Gastrocnemius medialis (tissue), 4 donors: ENCODE results near the gene PGA5. TPM values are rescaled to one million over a fixed set of nuclear protein-coding genes. Genes with fewer than 3 reads are reported as not detected.
A peak's percentile ranks its signal among the peaks of the same experiment; 100 is the strongest.

Source experiments
- ATAC-seq, 2 donors: fragments of 150-250 bp; one replicate each; pipeline ENCODE4 v1.9.1; 2016
- DNase-seq, 2 donors: peaks; one replicate each; pipeline ENCODE4 v3.0.0-alpha.2; 2019
- H3K27ac ChIP-seq, 4 donors: fragments of 200-600 bp; sonication (generic); 1 replicate in 1 of 4; 2 replicates in 3 of 4; pipeline ENCODE4 v1.5.1; 2016 to 2018; ENCODE audit warnings: mild to moderate bottlenecking in 2 of 4, moderate library complexity in 1 of 4
- H3K27me3 ChIP-seq, 3 donors: fragments of 200-600 bp; sonication (generic) in 2 of 3; 1 replicate in 1 of 3; 2 replicates in 2 of 3; pipeline versions ENCODE4 v1.5.1 to v1.6.0; 2016 to 2019; ENCODE audit warnings: mild to moderate bottlenecking in 1 of 3, moderate library complexity in 1 of 3
- H3K36me3 ChIP-seq, 2 donors: fragments of 200-600 bp; sonication (generic) in 1 of 2; one replicate each; pipeline ENCODE4 v1.5.1; 2017 to 2018
- H3K4me1 ChIP-seq, 2 donors: fragments of 200-600 bp; sonication (generic) in 1 of 2; one replicate each; pipeline ENCODE4 v1.5.1; 2016 to 2017; ENCODE audit warnings: mild to moderate bottlenecking in 2 of 2
- H3K4me3 ChIP-seq, 4 donors: fragments of 200-600 bp; sonication (generic) in 3 of 4; 1 replicate in 1 of 4; 2 replicates in 3 of 4; pipeline ENCODE4 v1.5.1; 2016 to 2019; ENCODE audit warnings: mild to moderate bottlenecking in 2 of 4
- H3K9me3 ChIP-seq, 3 donors: fragments of 200-600 bp; sonication (generic) in 2 of 3; 1 replicate in 1 of 3; 2 replicates in 2 of 3; pipeline ENCODE4 v1.5.1; 2016 to 2019
- POLR2A ChIP-seq, 2 donors: fragments of 450-650 bp; IDR thresholded peaks; one replicate each; pipeline ENCODE4 v1.6.1; 2017; ENCODE audit warnings: antibody characterized with exemption in 2 of 2, mild to moderate bottlenecking in 2 of 2, moderate library complexity in 2 of 2
- in situ Hi-C, 4 donors: fragments of 200-750 bp; cut with MboI; loops; one replicate each; pipeline versions ENCODE4 v1.15.0 to v1.8.0; 2017; ENCODE audit warnings: low sequenced_read_pairs in 4 of 4
- intact Hi-C: fragments of 100-400 bp; cut with DNase I; formaldehyde crosslinking; loops from one replicate; pipeline ENCODE4 v1.15.1; 2023; ENCODE audit warnings: low total_unique reads
- total RNA-seq, 4 donors: library from RNA; depleted of rRNA; stranded (reverse); fragments of >200 nt; gene quantifications; one replicate each; pipeline versions ENCODE4 v1.1.0 to v1.2.3, GENCODE V29; 2016
- TF ChIP-seq, protein P1 (sequence below), 5 experiments: fragments of 450-650 bp in 3 of 5; fragments of 200-600 bp in 2 of 5; sonication (generic) in 2 of 5; IDR thresholded peaks in 4 of 5; conservative IDR thresholded peaks in 1 of 5; 1 replicate in 4 of 5; 2 replicates in 1 of 5; pipeline ENCODE4 v1.5.1; 2016 to 2019; ENCODE audit warnings: antibody characterized with exemption in 5 of 5, mild to moderate bottlenecking in 3 of 5, moderate library complexity in 3 of 5

Gene PGA5
- total RNA-seq, 4 donors from 2014 or later = not detected

DNA sequence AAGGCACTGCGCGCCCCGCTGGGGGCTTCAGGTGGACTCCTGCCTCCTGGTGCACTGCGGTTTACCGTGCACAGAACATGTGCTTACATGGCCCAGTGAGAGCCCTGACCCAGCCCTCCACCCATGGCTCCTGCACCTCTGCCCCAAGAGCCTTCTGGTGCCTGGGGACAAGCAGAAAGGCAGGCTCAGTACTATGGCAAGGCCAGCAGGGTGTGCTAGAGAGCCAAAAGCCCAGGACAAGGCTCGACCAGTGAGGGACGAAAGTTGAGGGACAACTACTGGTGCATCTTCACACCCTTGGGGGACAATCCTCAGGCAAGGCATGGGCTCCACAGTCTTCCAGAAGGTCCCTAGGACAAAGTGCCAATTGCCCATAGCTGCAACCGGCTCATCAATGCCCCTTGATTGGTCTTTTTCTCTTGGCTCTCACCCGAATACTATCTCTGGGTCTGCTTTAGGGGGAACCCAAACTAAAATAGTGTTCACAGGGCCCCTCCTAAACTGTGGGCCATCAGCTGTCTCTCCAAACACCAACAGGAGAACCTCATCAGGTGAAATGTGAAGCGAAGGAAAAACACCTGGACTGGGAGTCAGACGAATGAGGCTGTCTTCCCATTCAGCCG, 13.5 kb downstream of the PGA5 start:
- no peaks in the 10 kb centered on the region for H3K4me1 ChIP-seq
- no peaks in the 10 kb centered on the region for H3K27me3 ChIP-seq
- DNase-seq = peak; percentile 10 to 18
- in situ Hi-C loops (no loop called here), intact Hi-C loops (no loop called here)
- TF ChIP-seq, protein P1, sequence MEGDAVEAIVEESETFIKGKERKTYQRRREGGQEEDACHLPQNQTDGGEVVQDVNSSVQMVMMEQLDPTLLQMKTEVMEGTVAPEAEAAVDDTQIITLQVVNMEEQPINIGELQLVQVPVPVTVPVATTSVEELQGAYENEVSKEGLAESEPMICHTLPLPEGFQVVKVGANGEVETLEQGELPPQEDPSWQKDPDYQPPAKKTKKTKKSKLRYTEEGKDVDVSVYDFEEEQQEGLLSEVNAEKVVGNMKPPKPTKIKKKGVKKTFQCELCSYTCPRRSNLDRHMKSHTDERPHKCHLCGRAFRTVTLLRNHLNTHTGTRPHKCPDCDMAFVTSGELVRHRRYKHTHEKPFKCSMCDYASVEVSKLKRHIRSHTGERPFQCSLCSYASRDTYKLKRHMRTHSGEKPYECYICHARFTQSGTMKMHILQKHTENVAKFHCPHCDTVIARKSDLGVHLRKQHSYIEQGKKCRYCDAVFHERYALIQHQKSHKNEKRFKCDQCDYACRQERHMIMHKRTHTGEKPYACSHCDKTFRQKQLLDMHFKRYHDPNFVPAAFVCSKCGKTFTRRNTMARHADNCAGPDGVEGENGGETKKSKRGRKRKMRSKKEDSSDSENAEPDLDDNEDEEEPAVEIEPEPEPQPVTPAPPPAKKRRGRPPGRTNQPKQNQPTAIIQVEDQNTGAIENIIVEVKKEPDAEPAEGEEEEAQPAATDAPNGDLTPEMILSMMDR (IDR thresholded peaks at IDR 0.05 in 4 of 5, conservative IDR thresholded peaks at IDR 0.05 in 1 of 5) = peak; percentile 20 to 71 (median 53)
- TF ChIP-seq POLR2A (IDR thresholded peaks at IDR 0.05) = no peak
- H3K4me3 ChIP-seq = no peak overlapping the region
- H3K36me3 ChIP-seq = no peaks in the 10 kb centered on the region
- peak in 1 of 2 donors; percentile 56 for ATAC-seq
- no peaks in the 10 kb centered on the region for H3K9me3 ChIP-seq
- no peak overlapping the region for H3K27ac ChIP-seq

DNA sequence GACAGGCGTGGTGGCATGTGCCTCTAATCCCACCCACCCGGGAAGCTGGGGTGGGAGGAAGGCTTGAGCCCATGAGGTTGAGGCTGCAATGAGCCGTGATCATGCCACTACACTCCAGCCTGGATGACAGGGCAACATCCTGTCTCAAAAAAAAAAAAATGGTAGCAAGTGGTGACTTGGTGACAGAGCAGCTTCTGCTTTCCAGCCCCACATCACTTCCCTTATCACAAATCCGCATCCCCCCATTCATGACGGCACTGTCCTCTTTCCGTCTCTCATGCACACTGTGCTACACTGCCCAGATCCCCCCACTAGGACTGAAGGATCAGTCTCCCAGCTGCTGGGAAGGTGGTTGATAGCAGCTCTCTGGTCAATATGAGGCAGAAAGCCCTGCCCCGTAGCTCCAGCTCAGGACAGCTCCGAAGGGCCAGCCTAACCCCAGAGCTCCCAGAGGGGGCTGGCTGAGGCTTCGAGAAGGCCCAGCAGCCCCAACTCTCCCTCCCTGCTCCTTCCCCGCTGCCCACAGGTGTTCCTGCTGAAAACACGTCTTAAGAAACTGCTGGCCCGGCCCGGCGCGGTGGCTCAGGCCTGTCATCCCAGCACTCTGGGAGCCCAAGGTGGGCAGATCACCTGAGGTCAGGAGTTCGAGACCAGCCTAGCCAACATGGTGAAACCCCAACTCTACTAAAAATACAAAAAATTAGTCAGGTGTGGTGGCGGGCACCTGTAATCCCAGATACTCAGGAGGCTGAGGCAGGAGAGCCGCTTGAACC, 15.9 kb downstream of the PGA5 start:
- in situ Hi-C loops (no loop called here), intact Hi-C loops (no loop called here)
- TF ChIP-seq, protein P1 (IDR thresholded peaks at IDR 0.05 in 4 of 5, conservative IDR thresholded peaks at IDR 0.05 in 1 of 5) = no peak
- no peak for TF ChIP-seq POLR2A (IDR thresholded peaks at IDR 0.05)
- H3K4me3 ChIP-seq = no peak overlapping the region
- no peak for DNase-seq
- no peaks in the 10 kb centered on the region for H3K36me3 ChIP-seq
- no peaks in the 10 kb centered on the region for H3K4me1 ChIP-seq
- H3K27me3 ChIP-seq = no peaks in the 10 kb centered on the region
- no peak for ATAC-seq
- H3K27ac ChIP-seq = no peak overlapping the region
- H3K9me3 ChIP-seq = no peaks in the 10 kb centered on the region

DNA sequence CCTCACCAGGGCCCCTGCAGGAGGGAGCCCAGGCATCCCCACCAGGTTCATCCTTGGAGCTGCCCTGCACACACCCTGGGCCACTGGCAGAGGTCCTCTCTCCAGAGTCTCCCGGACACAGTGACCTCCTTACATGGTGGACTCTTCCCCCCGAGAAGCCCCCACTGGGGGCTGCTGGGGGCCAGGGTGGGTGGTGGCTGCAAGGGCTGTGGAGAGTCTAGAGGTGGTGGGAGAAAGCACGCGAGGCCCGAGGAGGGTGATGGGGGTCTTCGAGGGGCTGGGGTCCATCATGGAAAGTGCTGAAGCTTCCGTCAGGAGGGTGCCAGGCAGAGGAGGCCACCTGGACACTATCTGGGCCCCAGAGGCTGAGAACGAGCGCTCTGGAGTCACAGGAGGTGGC, 17.6 kb downstream of the PGA5 start:
- Histone ChIP-seq H3K27me3 (no peaks in the 10 kb centered on the region), H3K27ac (no peak overlapping the region), H3K4me1 (no peaks in the 10 kb centered on the region), H3K9me3 (no peaks in the 10 kb centered on the region), H3K4me3 (no peak overlapping the region), H3K36me3 (no peaks in the 10 kb centered on the region)
- in situ Hi-C loops = no loop called here
- intact Hi-C loops = no loop called here
- TF ChIP-seq, protein P1 (IDR thresholded peaks at IDR 0.05 in 4 of 5, conservative IDR thresholded peaks at IDR 0.05 in 1 of 5) = no peak
- TF ChIP-seq POLR2A (IDR thresholded peaks at IDR 0.05) = no peak
- ATAC-seq (no peak), DNase-seq (no peak)

DNA sequence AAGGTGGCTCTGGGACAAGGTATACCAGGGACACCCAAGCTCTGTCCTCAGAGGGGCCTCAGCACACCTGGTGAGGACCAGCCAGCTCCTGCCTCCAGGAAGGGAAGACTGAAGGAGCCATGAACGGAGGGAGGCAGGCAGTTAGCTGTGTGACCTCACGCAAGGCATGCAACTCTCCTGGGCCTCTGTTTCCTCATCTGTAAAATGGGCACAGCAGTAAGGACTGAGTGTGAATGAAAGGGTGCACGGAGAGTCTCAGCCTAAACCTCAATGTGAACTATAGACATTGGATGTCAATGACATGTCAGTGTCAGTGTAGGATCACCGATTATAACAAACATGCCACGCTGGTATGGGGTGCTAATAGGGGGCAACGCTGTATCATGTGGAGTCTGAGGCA, 18.4 kb downstream of the PGA5 start:
- intact Hi-C loops (no loop called here), in situ Hi-C loops (no loop called here)
- Histone ChIP-seq H3K9me3 (no peaks in the 10 kb centered on the region), H3K4me3 (no peak overlapping the region), H3K27me3 (no peaks in the 10 kb centered on the region), H3K4me1 (no peaks in the 10 kb centered on the region), H3K27ac (no peak overlapping the region), H3K36me3 (no peaks in the 10 kb centered on the region)
- DNase-seq (no peak), ATAC-seq (no peak)
- no peak for TF ChIP-seq POLR2A (IDR thresholded peaks at IDR 0.05)
- TF ChIP-seq, protein P1 (IDR thresholded peaks at IDR 0.05 in 4 of 5, conservative IDR thresholded peaks at IDR 0.05 in 1 of 5) = no peak
